HEK293T (cell line): ENCODE measurements around the gene ACSM4.

Experiments used
- ARNT ChIP-seq: fragments of 450-650 bp; IDR thresholded peaks from 2 replicates; pipeline ENCODE4 v1.6.1; 2017; ENCODE audit warnings: mild to moderate bottlenecking
- BHLHE40 ChIP-seq: fragments of 450-650 bp; IDR thresholded peaks from 2 replicates; pipeline ENCODE4 v1.6.1; 2016; ENCODE audit warnings: mild to moderate bottlenecking, moderate library complexity, borderline replicate concordance
- ELF4 ChIP-seq: fragments of 450-650 bp; IDR thresholded peaks from 2 replicates; pipeline ENCODE4 v1.6.1; 2017; ENCODE audit warnings: antibody characterized with exemption
- FOXA1 ChIP-seq: fragments of 450-650 bp; IDR thresholded peaks from 2 replicates; pipeline ENCODE4 v1.6.1; 2016; ENCODE audit warnings: mild to moderate bottlenecking
- FOXK2 ChIP-seq: fragments of 450-650 bp; IDR thresholded peaks from 2 replicates; pipeline ENCODE4 v1.6.1; 2016; ENCODE audit warnings: mild to moderate bottlenecking
- FOXM1 ChIP-seq: fragments of 450-650 bp; IDR thresholded peaks from 2 replicates; pipeline ENCODE4 v1.6.1; 2017; ENCODE audit warnings: mild to moderate bottlenecking, borderline replicate concordance
- NFRKB ChIP-seq: fragments of 450-650 bp; IDR thresholded peaks from 2 replicates; pipeline ENCODE4 v1.6.1; 2016; ENCODE audit warnings: mild to moderate bottlenecking, moderate library complexity
- PKNOX1 ChIP-seq: fragments of 450-650 bp; IDR thresholded peaks from 2 replicates; pipeline ENCODE4 v1.6.1; 2016
- SP1 ChIP-seq: fragments of 450-650 bp; IDR thresholded peaks from 2 replicates; pipeline ENCODE4 v1.6.1; 2017
- SUZ12 ChIP-seq: fragments of 450-650 bp; IDR thresholded peaks from 2 replicates; pipeline ENCODE4 v1.6.1; 2016; ENCODE audit warnings: mild to moderate bottlenecking
- TARDBP ChIP-seq: fragments of 450-650 bp; IDR thresholded peaks from 2 replicates; pipeline ENCODE4 v1.6.1; 2016
- ZNF384 ChIP-seq: fragments of 450-650 bp; IDR thresholded peaks from 2 replicates; pipeline ENCODE4 v1.6.1; 2016

- TF ChIP-seq FOXM1: no peak
- no peak for TF ChIP-seq ZNF384
- TF ChIP-seq TARDBP: no peak
- TF ChIP-seq NFRKB: no peak
- TF ChIP-seq ELF4: no peak
- no peak for TF ChIP-seq BHLHE40
- no peak for TF ChIP-seq ARNT
- TF ChIP-seq SUZ12: no peak
- no peak for TF ChIP-seq FOXK2
- no peak for TF ChIP-seq PKNOX1
- TF ChIP-seq FOXA1: no peak
- no peak for TF ChIP-seq SP1
Observed at GRCh38 chr12:7339675-7340074, 35.8 kb downstream of the ACSM4 start.
